Hepatocyte (in vitro differentiated cells): ENCODE results near the gene TMEM121.

ENCODE experiments used
- EZH2 ChIP-seq: fragments of 200-600 bp; sonication (generic); IDR thresholded peaks from 2 replicates; pipeline ENCODE4 v1.6.1; 2016; ENCODE audit warnings: antibody characterized with exemption, mild to moderate bottlenecking, borderline replicate concordance
- EZH2phosphoT487 ChIP-seq: fragments of 200-600 bp; sonication (generic); IDR thresholded peaks from one replicate; pipeline ENCODE4 v1.6.1; 2018; ENCODE audit warnings: antibody characterized with exemption, mild to moderate bottlenecking, low read depth, moderate library complexity; ENCODE audit not compliant: unreplicated experiment, severe bottlenecking
- TF ChIP-seq, protein P1 (sequence below): fragments of 200-600 bp; sonication (generic); IDR thresholded peaks from 2 replicates; pipeline ENCODE4 v1.5.1; 2016; ENCODE audit warnings: antibody characterized with exemption, mild to moderate bottlenecking; ENCODE audit not compliant: poor library complexity

DNA sequence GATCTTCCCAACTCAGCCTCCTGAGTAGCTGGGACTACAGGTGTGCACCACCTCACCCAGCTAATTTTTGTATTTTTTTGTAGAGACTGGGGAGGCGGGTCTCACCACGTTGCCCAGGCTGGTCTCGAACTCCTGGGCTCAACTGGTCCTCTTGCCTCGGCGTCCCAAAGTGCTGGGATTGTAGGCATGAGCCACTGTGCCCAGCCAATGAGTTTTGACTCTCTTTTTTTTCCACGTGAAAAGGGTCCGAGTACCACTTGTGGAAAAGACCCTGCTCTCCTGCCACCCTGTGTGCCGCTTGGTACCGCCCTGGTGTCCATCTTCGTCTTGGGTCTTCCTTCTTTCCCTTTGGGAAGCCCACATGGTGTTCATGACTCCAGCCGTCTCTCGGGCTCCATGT is 17.8 kb upstream of the TMEM121 start:
- TF ChIP-seq EZH2 (no peak), EZH2phosphoT487 (no peak)
- TF ChIP-seq, protein P1, sequence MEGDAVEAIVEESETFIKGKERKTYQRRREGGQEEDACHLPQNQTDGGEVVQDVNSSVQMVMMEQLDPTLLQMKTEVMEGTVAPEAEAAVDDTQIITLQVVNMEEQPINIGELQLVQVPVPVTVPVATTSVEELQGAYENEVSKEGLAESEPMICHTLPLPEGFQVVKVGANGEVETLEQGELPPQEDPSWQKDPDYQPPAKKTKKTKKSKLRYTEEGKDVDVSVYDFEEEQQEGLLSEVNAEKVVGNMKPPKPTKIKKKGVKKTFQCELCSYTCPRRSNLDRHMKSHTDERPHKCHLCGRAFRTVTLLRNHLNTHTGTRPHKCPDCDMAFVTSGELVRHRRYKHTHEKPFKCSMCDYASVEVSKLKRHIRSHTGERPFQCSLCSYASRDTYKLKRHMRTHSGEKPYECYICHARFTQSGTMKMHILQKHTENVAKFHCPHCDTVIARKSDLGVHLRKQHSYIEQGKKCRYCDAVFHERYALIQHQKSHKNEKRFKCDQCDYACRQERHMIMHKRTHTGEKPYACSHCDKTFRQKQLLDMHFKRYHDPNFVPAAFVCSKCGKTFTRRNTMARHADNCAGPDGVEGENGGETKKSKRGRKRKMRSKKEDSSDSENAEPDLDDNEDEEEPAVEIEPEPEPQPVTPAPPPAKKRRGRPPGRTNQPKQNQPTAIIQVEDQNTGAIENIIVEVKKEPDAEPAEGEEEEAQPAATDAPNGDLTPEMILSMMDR: no peak
